Measurements from ENCODE around the gene AKAP1. TPM values are rescaled to one million over a fixed set of nuclear protein-coding genes. Genes with fewer than 3 reads are reported as not detected.

The AKAP1 gene
- polyA plus RNA-seq, 1 of the 3 experiments (the other 2 are of a cell fraction), result 36.3 TPM

DNA sequence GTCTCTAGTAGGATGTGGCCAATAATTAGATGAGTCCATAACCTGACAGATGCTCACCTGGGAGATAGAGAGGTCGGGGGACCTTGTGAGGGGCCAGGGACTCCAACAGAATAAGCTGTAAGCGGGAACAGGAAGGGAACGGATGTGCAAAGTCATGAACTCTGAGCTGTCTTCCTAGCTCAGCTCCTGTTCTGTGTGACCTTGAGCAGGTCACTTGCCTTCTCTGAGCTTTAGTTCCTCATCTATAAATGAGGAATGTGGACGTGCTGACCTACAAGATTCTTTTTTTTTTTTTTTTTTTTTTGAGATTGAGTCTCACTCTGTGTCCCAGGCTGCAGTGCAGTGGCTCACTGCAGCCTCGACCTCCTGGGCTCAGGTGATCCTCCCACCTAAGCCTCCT lies 58.9 kb downstream of the AKAP1 start:
- peaks cover 0 to 4% of the 10 kb centered on the region in 2 experiments; a peak in 1 of 4 replicates for H3K4me1 ChIP-seq (ENCODE audit: control insufficient read depth in 1 of 2, insufficient read depth in 2 of 2, low read depth in 1 of 2, low read length in 1 of 2)
- WGBS (ENCODE audit: low lambda C conversion rate), result 49% methylated on average over 5 of the region's 5 CpGs
- H4K20me1 ChIP-seq (ENCODE audit: insufficient read depth), result no peaks in the 10 kb centered on the region
- no peak overlapping the region for H3K4me3 ChIP-seq (ENCODE audit: low read depth in 2 of 2, low read length in 1 of 2)
- no peaks in the 10 kb centered on the region for H3K9me3 ChIP-seq
- no peak overlapping the region for H3K9ac ChIP-seq
- no peaks in the 10 kb centered on the region for H3K9me2 ChIP-seq
- no peak for DNase-seq
- ChIA-PET CTCF (interaction anchor here (0.6 to 1.9 kb wide), 9 partner anchors 13 to 705 kb away, joined by 3 to 12 read pairs (median 3); no protein-coding TSS in a partner anchor), POLR2A (no interaction called here)
- H2AFZ ChIP-seq (ENCODE audit: low read depth), result no peak overlapping the region
- H3K27ac ChIP-seq (ENCODE audit: low read depth in 2 of 2, low read length in 1 of 2), result no peak overlapping the region
- TF ChIP-seq RFX5 (IDR thresholded peaks at IDR 0.05; ENCODE audit: low read length), result no peak
- TF ChIP-seq YY1 (IDR thresholded peaks at IDR 0.05; ENCODE audit: low read depth), result no peak
- no peak for TF ChIP-seq JUND (IDR thresholded peaks at IDR 0.05)
- TF ChIP-seq, protein P1, sequence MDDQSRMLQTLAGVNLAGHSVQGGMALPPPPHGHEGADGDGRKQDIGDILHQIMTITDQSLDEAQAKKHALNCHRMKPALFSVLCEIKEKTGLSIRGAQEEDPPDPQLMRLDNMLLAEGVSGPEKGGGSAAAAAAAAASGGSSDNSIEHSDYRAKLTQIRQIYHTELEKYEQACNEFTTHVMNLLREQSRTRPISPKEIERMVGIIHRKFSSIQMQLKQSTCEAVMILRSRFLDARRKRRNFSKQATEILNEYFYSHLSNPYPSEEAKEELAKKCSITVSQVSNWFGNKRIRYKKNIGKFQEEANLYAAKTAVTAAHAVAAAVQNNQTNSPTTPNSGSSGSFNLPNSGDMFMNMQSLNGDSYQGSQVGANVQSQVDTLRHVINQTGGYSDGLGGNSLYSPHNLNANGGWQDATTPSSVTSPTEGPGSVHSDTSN (IDR thresholded peaks at IDR 0.05), result no peak
- TF ChIP-seq FOXJ3 (CRISPR knock-in tag; IDR thresholded peaks at IDR 0.05), result no peak
- no peak for TF ChIP-seq NFIC (IDR thresholded peaks at IDR 0.05; ENCODE audit: borderline replicate concordance)
- no peak for TF ChIP-seq RXRA (IDR thresholded peaks at IDR 0.05; ENCODE audit: borderline replicate concordance, low read depth)
- no peaks in the 10 kb centered on the region for H3K36me3 ChIP-seq (replicated peaks in 1 of 2; ENCODE audit: control insufficient read depth in 1 of 2, insufficient read depth in 2 of 2, low read length in 1 of 2)
- no peaks in the 10 kb centered on the region for H3K79me2 ChIP-seq (ENCODE audit: insufficient read depth)
- H3K4me2 ChIP-seq, result no peak overlapping the region
- peaks cover 18% of the 10 kb centered on the region; the same call in 1 of the 2 replicates for H3K27me3 ChIP-seq (ENCODE audit: insufficient read depth)
- no peaks in the 10 kb centered on the region for H3F3A ChIP-seq (replicated peaks; ENCODE audit: insufficient read depth)

DNA sequence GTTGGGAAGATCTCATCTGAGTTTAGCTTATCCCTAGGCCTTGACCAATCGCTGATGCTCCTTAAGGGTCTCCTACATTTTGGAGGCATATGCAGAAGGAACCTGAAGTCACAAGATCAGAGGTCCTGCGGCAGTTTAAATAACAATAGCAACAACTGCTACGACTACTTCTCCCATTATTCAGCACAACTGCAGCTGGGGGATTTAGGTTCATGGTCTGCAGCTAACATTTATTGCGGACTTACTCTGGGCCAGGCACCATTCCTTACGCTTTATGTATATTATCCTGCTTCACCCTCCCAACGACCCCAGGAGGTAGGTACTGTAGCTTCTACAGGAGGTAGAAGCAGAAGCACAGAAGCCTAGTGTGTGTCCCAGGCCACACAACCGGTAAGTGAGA lies 59.5 kb downstream of the AKAP1 start:
- H3K9ac ChIP-seq, result no peak overlapping the region
- no peaks in the 10 kb centered on the region for H3K9me2 ChIP-seq
- H2AFZ ChIP-seq (ENCODE audit: low read depth), result no peak overlapping the region
- ChIA-PET CTCF (interaction anchor here (0.6 to 1.9 kb wide), 7 partner anchors 14 to 690 kb away, joined by 3 to 12 read pairs (median 3); no protein-coding TSS in a partner anchor), POLR2A (no interaction called here)
- no peak overlapping the region for H3K27ac ChIP-seq (ENCODE audit: low read depth in 2 of 2, low read length in 1 of 2)
- DNase-seq, result no peak
- no peak overlapping the region for H3K4me2 ChIP-seq
- no peaks in the 10 kb centered on the region for H3F3A ChIP-seq (replicated peaks; ENCODE audit: insufficient read depth)
- no peak for TF ChIP-seq GATA2 (CRISPR knock-in tag; IDR thresholded peaks at IDR 0.05)
- H3K9me3 ChIP-seq, result no peaks in the 10 kb centered on the region
- WGBS (ENCODE audit: low lambda C conversion rate), result 52% methylated on average over 7 of the region's 7 CpGs
- peaks cover 0 to 4% of the 10 kb centered on the region in 2 experiments; a peak in 1 of 4 replicates for H3K4me1 ChIP-seq (ENCODE audit: control insufficient read depth in 1 of 2, insufficient read depth in 2 of 2, low read depth in 1 of 2, low read length in 1 of 2)
- no peak overlapping the region for H3K4me3 ChIP-seq (ENCODE audit: low read depth in 2 of 2, low read length in 1 of 2)
- H3K36me3 ChIP-seq (replicated peaks in 1 of 2; ENCODE audit: control insufficient read depth in 1 of 2, insufficient read depth in 2 of 2, low read length in 1 of 2), result no peaks in the 10 kb centered on the region
- H3K27me3 ChIP-seq (ENCODE audit: insufficient read depth), result peaks cover 24% of the 10 kb centered on the region; the same call in 1 of the 2 replicates
- no peaks in the 10 kb centered on the region for H3K79me2 ChIP-seq (ENCODE audit: insufficient read depth)
- no peaks in the 10 kb centered on the region for H4K20me1 ChIP-seq (ENCODE audit: insufficient read depth)

DNA sequence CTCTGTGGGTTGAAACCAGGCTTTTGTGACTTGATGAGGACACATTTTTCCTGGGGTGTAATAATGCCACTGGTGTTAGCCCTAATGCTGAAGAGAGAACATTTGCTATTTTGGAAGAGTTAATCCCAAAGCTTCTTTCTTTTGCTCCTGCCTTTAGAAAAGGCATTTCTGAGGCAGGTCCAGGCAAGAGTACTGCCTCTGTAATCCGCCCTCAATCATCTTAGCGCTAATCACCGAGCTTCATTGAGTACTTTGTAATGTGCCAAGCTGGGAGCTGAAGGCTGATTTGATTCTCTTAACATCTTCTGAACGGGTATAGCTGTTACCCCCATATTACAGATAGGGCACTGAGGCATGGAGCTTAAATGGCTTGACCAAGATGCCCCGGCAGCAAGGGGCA lies 60.3 kb downstream of the AKAP1 start:
- Histone ChIP-seq H3K9me2 (no peaks in the 10 kb centered on the region), H3F3A (replicated peaks; ENCODE audit: insufficient read depth) (no peaks in the 10 kb centered on the region), H3K9ac (no peak overlapping the region), H2AFZ (ENCODE audit: low read depth) (no peak overlapping the region), H3K36me3 (replicated peaks in 1 of 2; ENCODE audit: control insufficient read depth in 1 of 2, insufficient read depth in 2 of 2, low read length in 1 of 2) (no peaks in the 10 kb centered on the region), H3K4me1 (ENCODE audit: control insufficient read depth in 1 of 2, insufficient read depth in 2 of 2, low read depth in 1 of 2, low read length in 1 of 2) (peaks cover 0 to 4% of the 10 kb centered on the region in 2 experiments; a peak in 1 of 4 replicates), H3K4me2 (no peak overlapping the region), H3K79me2 (ENCODE audit: insufficient read depth) (no peaks in the 10 kb centered on the region), H3K4me3 (ENCODE audit: low read depth in 2 of 2, low read length in 1 of 2) (no peak overlapping the region), H4K20me1 (ENCODE audit: insufficient read depth) (no peaks in the 10 kb centered on the region), H3K27ac (ENCODE audit: low read depth in 2 of 2, low read length in 1 of 2) (no peak overlapping the region), H3K27me3 (ENCODE audit: insufficient read depth) (peaks cover 28% of the 10 kb centered on the region; the same call in 1 of the 2 replicates), H3K9me3 (no peaks in the 10 kb centered on the region)
- ChIA-PET CTCF (interaction anchor here (0.8 to 1.5 kb wide), 5 partner anchors 24 to 689 kb away, joined by 3 to 6 read pairs (median 4); no protein-coding TSS in a partner anchor), POLR2A (no interaction called here)
- 75% methylated on average over 5 of the region's 5 CpGs for WGBS (ENCODE audit: low lambda C conversion rate)
- DNase-seq, result no peak
- TF ChIP-seq, protein P2, sequence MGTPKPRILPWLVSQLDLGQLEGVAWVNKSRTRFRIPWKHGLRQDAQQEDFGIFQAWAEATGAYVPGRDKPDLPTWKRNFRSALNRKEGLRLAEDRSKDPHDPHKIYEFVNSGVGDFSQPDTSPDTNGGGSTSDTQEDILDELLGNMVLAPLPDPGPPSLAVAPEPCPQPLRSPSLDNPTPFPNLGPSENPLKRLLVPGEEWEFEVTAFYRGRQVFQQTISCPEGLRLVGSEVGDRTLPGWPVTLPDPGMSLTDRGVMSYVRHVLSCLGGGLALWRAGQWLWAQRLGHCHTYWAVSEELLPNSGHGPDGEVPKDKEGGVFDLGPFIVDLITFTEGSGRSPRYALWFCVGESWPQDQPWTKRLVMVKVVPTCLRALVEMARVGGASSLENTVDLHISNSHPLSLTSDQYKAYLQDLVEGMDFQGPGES (IDR thresholded peaks at IDR 0.05; ENCODE audit: low read depth, low read length), result no peak
- TF ChIP-seq, protein P3, sequence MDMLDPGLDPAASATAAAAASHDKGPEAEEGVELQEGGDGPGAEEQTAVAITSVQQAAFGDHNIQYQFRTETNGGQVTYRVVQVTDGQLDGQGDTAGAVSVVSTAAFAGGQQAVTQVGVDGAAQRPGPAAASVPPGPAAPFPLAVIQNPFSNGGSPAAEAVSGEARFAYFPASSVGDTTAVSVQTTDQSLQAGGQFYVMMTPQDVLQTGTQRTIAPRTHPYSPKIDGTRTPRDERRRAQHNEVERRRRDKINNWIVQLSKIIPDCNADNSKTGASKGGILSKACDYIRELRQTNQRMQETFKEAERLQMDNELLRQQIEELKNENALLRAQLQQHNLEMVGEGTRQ (IDR thresholded peaks at IDR 0.05; ENCODE audit: borderline replicate concordance, low read depth, low read length), result no peak
- TF ChIP-seq TCF12 (IDR thresholded peaks at IDR 0.05) (no peak), CHD2 (IDR thresholded peaks at IDR 0.05; ENCODE audit: low read length, partially characterized antibody) (no peak)

All from SK-N-SH (cell line).